GM21786 (cell line): Measurements from ENCODE around the gene GRXCR2.
"Not testable (repeated sequence)": the region's sequence is repeated elsewhere in the genome, so short reads cannot be mapped to it uniquely, and the experiment has no call there.

Source experiments
- ATAC-seq: cut with Tn5 transposase; IDR thresholded peaks from one replicate; pipeline ENCODE4 v1.9.1; 2021; ENCODE audit not compliant: unreplicated experiment

The GRXCR2 gene

DNA sequence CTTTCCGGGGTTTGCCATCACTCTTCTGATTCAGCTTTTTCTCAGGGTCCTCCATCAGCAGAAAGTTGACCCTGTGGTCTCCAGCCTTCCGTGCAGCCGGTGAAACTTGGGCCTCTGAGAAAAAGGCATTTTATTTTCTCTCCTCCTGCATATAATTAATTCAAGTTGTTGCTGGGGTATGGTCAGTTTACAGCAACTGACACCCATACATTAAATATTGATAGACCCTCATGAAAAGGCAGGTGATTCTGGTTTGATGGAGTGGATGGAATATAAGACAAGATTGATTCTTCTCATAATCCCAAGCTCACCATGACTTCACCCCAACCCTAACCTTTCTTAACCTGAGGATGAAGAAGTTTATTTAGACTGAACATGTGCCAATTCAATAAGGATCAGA is at the start of gene GRXCR2:
GRXCR2 (minus strand) TSS at position 101 of the 400 bp plus-strand sequence; CDS start at position 55, 46 bp downstream.
- ATAC-seq, result no peak

DNA sequence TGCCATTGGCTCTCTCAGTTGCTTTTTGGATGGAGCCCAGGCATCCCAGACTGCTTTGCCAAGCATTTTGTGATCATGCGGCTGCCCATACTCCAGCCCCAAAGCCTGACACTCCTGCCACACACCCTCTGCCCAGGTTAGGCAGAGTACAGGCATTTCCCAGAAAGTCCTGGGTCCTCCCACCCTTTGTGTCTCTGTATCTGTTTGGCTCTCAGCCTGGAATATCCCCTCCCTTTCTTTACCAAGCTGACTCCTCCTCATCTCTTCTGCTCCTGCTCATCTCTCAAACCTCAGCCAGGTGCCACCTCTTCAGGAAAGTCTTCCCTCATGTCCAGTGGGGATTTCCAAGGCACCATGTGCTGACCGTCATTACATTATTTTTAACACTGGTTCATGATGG is 49.2 kb upstream of the GRXCR2 start:
- no peak for ATAC-seq

GRCh38 chr5:145921211-145921610 is 48.4 kb upstream of the GRXCR2 start:
- no peak for ATAC-seq

DNA sequence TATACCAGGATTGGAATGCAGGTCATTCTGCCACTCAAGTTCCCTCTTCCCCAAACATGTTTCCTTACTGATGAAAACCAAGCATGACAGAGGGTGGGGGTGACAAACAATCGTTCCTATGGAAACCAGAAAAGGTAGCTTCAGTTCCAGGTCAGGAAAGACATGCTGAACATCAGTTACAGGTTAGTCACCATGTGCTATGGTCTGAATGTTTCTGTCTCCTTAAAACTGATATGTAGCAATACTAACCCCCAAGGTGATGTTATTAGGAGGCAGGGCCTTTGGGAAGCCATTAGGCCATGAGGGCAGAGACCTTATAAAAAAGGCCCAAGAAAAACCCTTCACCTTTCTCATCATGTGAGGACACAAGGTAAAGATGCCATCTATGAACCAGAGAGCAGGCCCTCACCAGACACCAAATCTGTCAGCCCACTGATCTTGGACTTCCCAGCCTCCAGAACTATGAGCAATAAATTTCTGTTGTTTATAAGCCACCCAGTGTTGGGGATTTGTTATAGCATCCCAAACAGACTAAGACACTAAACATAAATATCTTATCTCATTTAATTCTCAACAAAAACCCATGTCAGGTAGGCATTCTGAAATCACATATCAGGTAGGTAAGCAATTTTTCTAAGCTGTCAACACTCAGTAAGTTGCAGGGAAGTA is 47.9 kb upstream of the GRXCR2 start:
- no peak for ATAC-seq

DNA sequence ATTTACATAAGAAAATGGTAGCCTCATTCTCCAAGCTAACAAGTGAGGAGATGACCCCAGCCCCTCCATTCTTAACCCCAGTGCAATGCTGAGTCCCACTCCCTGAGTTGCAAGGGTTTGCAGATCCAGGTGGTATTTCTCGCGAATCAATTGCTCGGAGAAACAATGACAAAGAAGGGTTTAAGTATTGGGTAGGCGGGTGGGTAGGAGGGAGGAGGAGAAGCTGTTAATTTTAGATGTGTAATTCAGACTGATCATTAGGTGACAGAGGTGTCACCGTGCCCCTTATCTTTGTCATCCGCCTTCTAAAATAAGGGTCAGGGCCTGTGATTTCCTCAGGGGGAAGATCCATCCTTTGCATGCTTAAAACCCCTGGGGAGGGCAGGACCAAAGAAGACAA is 46.6 kb upstream of the GRXCR2 start:
- no peak for ATAC-seq

- no peak for ATAC-seq
Observed at GRCh38 chr5:145918397-145918796, 45.6 kb upstream of the GRXCR2 start.

DNA sequence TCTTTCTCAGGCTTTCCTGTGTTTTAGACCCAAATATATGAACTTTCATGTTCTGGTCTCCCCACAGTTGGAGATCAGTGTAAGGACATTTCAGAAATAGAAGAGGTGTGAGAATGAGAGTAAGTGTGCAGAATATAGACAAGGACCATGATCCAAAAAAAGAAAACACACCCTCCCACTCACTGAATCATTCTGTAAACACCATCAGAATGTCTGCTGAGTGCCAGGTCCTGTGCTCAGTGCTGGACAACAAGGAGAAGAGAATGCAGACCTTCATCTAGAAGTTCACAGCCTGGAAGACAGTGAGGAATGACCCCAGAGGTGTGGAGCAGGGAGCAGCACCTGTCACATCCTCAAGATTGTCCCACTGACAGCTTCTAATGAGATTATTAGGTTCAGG is 44.5 kb upstream of the GRXCR2 start:
- ATAC-seq, result no peak

DNA sequence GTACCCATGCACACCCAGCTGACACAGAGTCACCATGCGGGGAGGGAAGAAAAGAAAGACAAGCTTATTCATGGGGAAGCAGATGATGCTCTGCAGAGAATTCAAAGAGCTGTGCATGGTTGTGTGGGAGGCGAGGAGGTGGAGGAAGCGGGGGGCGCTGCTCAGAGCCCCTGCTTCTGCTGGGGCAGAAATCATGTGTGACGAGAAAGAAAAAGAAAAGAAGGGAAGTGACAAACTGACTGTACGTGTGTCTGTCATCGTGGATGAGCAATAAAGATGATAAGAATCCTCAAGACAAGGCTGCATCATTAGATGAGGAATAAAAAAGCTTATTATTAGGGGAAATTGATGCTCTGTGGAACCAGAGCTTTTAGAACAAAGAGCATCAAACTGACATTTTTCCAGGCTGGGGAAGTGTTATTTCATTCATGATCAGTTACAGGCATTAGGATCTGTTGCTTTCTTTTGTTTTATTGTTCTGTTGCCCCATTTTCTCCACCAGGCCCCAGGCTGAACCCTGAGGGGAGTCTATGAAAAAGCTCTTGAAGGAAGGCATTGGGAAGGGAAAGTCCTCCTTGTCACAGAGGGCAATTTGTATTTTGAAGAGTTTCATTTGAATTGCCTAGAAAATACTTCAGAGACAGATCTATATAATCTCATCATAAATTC is 43.3 kb upstream of the GRXCR2 start:
- ATAC-seq, result no peak

DNA sequence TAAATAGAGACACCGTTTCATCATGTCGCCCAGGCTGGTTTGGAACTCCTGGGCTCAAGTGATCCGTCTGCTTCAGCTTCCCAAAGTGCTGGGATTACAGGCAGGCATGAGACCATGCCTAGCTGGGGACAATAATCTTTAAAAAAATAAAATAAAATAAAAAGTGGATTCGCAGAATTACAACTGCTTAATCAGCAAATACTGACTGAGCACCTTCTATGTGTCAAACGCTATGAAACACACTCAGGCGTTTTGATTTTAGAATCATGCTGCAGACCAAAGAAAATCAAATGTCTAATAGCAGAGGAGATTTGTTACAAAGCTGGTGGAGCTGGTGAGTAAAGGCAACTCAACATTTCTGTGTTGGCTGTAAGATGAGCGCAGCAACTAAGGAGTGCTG is 40.9 kb upstream of the GRXCR2 start:
- ATAC-seq, result no peak

GRCh38 chr5:145912594-145912993 is 39.8 kb upstream of the GRXCR2 start:
- ATAC-seq, result no peak

DNA sequence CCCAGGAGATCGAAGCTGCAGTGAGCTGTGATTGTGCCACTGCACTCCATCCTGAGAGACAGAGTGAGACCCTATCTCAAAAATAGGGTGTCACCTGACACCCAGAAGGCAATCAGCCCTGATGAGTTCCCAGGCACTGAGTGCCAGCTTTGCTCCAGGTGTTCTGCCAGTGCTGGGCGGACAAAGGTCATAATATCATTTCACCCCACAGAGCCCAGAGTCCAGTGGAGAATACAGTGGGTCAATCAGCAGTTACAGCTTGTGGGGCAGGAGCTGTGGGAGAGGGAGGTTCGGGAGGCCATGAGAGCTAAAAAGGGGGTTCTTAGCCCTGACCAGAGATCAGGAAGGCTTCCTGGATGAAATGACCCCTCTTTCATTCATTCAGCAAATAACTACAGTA is 39.2 kb upstream of the GRXCR2 start:
- ATAC-seq, result no peak

DNA sequence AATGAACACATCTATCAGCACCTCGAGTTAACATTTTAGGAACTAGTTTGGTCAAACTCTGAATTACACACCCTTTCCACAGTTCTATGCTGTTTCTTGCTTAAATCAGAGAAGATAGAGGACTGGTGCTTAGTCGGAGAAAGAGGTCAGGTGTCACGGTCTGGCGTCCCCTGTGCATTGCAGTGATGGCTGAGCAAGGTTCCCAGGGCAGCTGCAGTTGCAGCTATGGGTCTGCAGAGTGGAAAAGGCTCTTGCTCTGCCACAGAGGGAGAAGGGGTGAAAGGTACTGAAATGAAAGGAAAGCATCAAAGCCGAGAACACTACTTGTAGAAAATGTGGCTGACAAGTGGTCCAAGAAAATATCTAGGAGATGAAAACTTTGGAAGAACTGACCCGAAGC is 38.4 kb upstream of the GRXCR2 start:
- ATAC-seq, result no peak

- no peak for ATAC-seq
Observed at GRCh38 chr5:145908206-145908960, 35.6 kb upstream of the GRXCR2 start.

DNA sequence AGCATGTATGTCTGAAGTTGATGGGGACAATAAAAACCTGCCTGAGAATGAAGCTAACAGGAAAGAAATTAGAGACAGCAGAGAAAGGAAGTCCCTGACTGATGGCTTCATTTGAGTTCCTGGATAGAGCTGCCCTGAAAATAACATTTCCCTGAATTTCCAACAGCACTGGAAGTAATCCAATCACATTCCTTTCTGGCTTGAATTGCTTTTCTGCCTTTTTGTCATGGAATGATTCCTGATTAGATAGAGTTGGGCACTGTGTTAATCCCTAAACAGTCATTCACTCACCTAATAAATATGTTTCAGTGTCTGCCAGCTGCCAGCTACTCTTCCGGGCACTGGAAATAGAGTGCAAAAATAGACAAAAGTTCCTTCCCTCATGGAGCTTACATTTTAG is 33.6 kb upstream of the GRXCR2 start:
- ATAC-seq, result no peak

- no peak for ATAC-seq
Observed at GRCh38 chr5:145904743-145905142, 31.9 kb upstream of the GRXCR2 start.

DNA sequence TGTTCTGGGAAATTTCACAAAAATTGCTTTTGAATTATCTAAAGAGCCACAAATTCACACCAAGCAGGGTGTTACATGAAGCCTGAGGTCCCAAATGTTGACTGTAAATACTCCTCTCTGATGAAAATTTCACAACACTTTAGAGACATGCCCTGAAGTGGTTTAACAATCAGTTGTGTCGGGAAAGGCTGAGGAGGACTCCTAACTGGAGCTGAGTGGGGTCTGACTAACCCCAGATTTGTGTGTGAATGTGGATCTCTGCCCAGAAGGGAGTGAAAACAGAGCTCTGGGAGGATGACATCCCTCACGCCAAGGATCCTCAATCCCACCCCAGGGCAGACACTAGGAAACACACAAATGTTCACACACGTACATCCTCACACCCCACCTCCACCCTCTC is 31.1 kb upstream of the GRXCR2 start:
- ATAC-seq, result no peak

DNA sequence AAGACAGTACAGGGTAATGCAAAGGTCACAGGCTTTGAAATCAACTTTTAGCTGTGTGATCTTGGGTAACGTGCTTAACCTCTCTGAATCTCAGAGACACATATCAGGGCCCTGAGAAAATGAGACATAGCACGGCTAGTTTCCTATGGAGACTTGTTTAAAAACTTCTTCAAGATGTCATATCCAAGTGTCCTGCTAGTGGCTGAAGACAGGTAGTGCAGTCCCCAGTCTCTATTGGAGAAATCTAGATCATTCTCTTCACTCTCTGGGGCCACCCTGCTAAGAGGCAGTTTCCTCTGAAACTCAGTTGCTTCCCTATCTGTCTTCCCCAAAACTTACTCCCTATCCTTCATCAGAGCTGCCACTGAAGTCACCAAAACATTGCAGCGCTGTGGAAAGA is 30.3 kb upstream of the GRXCR2 start:
- peak; percentile 45 for ATAC-seq

DNA sequence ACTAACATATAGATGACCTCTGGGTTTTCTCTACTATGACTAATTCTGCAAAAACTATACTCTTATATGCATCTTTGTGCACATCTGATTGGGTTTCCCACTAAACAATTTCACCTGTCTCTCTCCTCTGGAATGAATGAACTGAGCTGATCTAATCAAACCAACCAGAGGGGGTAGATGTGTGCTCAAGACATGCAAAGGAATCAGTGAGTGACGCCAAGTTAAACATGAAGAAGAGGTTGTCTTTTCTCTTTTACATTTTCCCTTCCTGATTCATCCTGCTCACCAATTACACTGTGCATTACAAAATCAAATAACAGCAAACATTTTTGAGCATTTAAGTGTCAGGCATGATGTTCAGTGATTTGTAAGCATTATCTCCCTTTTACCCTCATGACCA is 29.6 kb upstream of the GRXCR2 start:
- ATAC-seq, result no peak

GRCh38 chr5:145898171-145898570 is 25.4 kb upstream of the GRXCR2 start:
- no peak for ATAC-seq

- ATAC-seq, result not testable (repeated sequence)
Observed at GRCh38 chr5:145891378-145891777, 18.6 kb upstream of the GRXCR2 start.

DNA sequence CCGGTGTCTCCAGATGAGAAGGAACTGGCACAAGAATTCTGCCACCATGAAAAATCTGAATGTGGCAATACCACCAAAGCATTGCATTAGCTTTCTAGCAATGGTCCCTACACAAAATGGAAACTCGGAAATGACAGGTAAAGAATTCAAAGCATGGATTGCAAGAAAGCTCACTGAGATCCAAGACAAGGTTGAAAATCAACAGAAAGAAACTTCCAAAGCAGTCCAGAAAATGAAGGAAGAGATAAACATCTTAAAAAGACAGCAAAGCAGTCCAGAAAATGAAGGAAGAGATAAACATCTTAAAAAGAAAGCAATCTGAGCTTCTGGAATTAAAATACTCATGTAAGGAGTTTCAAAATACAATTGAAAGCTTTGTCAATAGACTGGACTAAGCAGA is 16.8 kb upstream of the GRXCR2 start:
- ATAC-seq, result no peak

GRCh38 chr5:145887976-145888574 is 15.3 kb upstream of the GRXCR2 start:
- ATAC-seq, result peak; percentile 61
